Endothelial cell of umbilical vein (primary cell): ENCODE data around the gene ATG7.

Experiments used
- CTCF ChIP-seq, 2 donors: IDR thresholded peaks; 1 replicate in 1 of 2; 2 replicates in 1 of 2; pipeline ENCODE4 v1.5.1; 2011; ENCODE audit warnings: low read length in 2 of 2, mild to moderate bottlenecking in 2 of 2, moderate library complexity in 2 of 2, control low read depth in 1 of 2, inconsistent platforms in 1 of 2, low read depth in 1 of 2; ENCODE audit not compliant: insufficient read depth in 1 of 2; ENCODE audit errors: extremely low read depth in 1 of 2
- EZH2 ChIP-seq: IDR thresholded peaks from 2 replicates; pipeline ENCODE4 v1.6.1; 2012; ENCODE audit warnings: borderline replicate concordance, low read depth, mild to moderate bottlenecking, moderate library complexity, low read length, inconsistent platforms; ENCODE audit not compliant: severe bottlenecking
- POLR2A ChIP-seq: IDR thresholded peaks from 2 replicates; pipeline ENCODE4 v1.6.1; 2012; ENCODE audit warnings: low read depth, mild to moderate bottlenecking, control low read depth, low read length

GRCh38 chr3:11578169-11578568 lies 306.0 kb downstream of the ATG7 start:
- TF ChIP-seq CTCF (IDR thresholded peaks at IDR 0.05; ENCODE audit: extremely low read depth in 1 of 2, insufficient read depth in 1 of 2, low read depth in 1 of 2, low read length in 2 of 2) = no peak
- TF ChIP-seq POLR2A = no peak
- no peak for TF ChIP-seq EZH2
